GM12872 (cell line): ENCODE measurements around the gene NFXL1.

Source experiments
- CTCF ChIP-seq: IDR thresholded peaks from 3 replicates; pipeline ENCODE4 v1.5.1; 2011; ENCODE audit warnings: low read depth, mild to moderate bottlenecking, low read length, moderate library complexity; ENCODE audit not compliant: insufficient read depth

NFXL1 gene

GRCh38 chr4:47827343-47828047 lies 86.9 kb downstream of the NFXL1 start:
- TF ChIP-seq CTCF, result no peak

- TF ChIP-seq CTCF, result no peak
These were observed 89.5 kb downstream of the NFXL1 start for GRCh38 chr4:47824840-47825239.

GRCh38 chr4:47819178-47819577 lies 95.2 kb downstream of the NFXL1 start:
- no peak for TF ChIP-seq CTCF

- no peak for TF ChIP-seq CTCF
These were observed 97.1 kb downstream of the NFXL1 start for GRCh38 chr4:47817275-47817674.

- no peak for TF ChIP-seq CTCF
These were observed 97.6 kb downstream of the NFXL1 start for GRCh38 chr4:47816748-47817147.

- no peak for TF ChIP-seq CTCF
These were observed 99.6 kb downstream of the NFXL1 start for GRCh38 chr4:47814618-47815295.

GRCh38 chr4:47809654-47810203 lies 104.7 kb downstream of the NFXL1 start:
- no peak for TF ChIP-seq CTCF
